A549 (cell line): ENCODE results near the gene PERM1.
A peak's percentile ranks its signal among the peaks of the same experiment; 100 is the strongest.

Experiments
- CEBPB ChIP-seq, 2 experiments: fragments of >200 bp in 1 of 2; sonication (Bioruptor Twin) in 1 of 2; formaldehyde crosslinking in 1 of 2; IDR thresholded peaks; 2 replicates each; pipeline ENCODE4 v1.6.1; 2012 to 2016
- CHD2 ChIP-seq: fragments of 150-350 bp; IDR thresholded peaks from 2 replicates; pipeline ENCODE4 v1.6.1; 2014; ENCODE audit warnings: low read length; ENCODE audit not compliant: partially characterized antibody
- CHD4 ChIP-seq: fragments of 200-600 bp; sonication (generic); IDR thresholded peaks from 2 replicates; pipeline ENCODE4 v1.6.1; 2016; ENCODE audit warnings: antibody characterized with exemption, mild to moderate bottlenecking, borderline replicate concordance
- CTCF ChIP-seq: fragments of >200 bp; sonication (Bioruptor Twin); formaldehyde crosslinking; IDR thresholded peaks from 3 replicates; pipeline ENCODE4 v1.5.1; 2016
- HMGXB4 ChIP-seq: fragments of 250-450 bp; sonication (Bioruptor Pico); IDR thresholded peaks from 2 replicates; pipeline ENCODE4 v1.5.0; 2021; ENCODE audit warnings: mild to moderate bottlenecking, moderate library complexity, borderline replicate concordance
- MAFK ChIP-seq: fragments of 450-650 bp; IDR thresholded peaks from 2 replicates; pipeline ENCODE4 v1.6.1; 2014; ENCODE audit not compliant: partially characterized antibody
- POLR2A ChIP-seq: IDR thresholded peaks from 2 replicates; pipeline ENCODE4 v1.6.1; 2012; ENCODE audit warnings: mild to moderate bottlenecking, low read length
- SMC3 ChIP-seq: fragments of >200 bp; sonication (Bioruptor Twin); formaldehyde crosslinking; IDR thresholded peaks from 3 replicates; pipeline ENCODE4 v1.6.1; 2018; ENCODE audit warnings: inconsistent platforms
- ZNF302 ChIP-seq: fragments of 250-450 bp; sonication (Bioruptor Pico); IDR thresholded peaks from 2 replicates; pipeline ENCODE4 v1.9.0; 2021; ENCODE audit warnings: inconsistent platforms, mild to moderate bottlenecking, moderate library complexity

GRCh38 chr1:1020000-1020404 lies 38.1 kb upstream of the PERM1 start, which contains the start of gene AGRN:
- peak; percentile 49; the same call in 1 of the 2 replicates for TF ChIP-seq POLR2A
- TF ChIP-seq CTCF, result no peak
- TF ChIP-seq SMC3, result no peak
- TF ChIP-seq CEBPB (IDR thresholded peaks at IDR 0.05), result no peak
- no peak for TF ChIP-seq ZNF302 (CRISPR knock-in tag)
- TF ChIP-seq CHD4, result no peak
- no peak for TF ChIP-seq CHD2
- TF ChIP-seq MAFK, result no peak
- no peak for TF ChIP-seq HMGXB4 (CRISPR knock-in tag)
